K562 (cell line): ENCODE results near the gene IL10RB. TPM values are rescaled to one million over a fixed set of nuclear protein-coding genes. Genes with fewer than 3 reads are reported as not detected.

ENCODE experiments used
- ATAC-seq: fragments of 200-7000 bp; cut with Tn5 transposase; 3 replicates; pipeline ENCODE4 v1.9.1; 2020; ENCODE audit warnings: moderate library complexity
- BruUV-seq: library from RNA; stranded (reverse); fragments of 400-500 nt; replicated peaks from 2 replicates; lab custom pipeline; 2021; lab: Mats Ljungman, UMichigan
- CTCF ChIA-PET: fragments of 300-600 bp; formaldehyde crosslinking; extraction: SDS; loops from one replicate; lab custom pipeline; 2021; ENCODE audit warnings: low intra/inter-chr PET ratio; lab: Yijun Ruan, JAX
- POLR2A ChIA-PET: fragments of 300-600, 350-650 bp; sonication (Branson Sonifier 250); formaldehyde crosslinking; extraction: SDS; loops from one replicate; lab custom pipeline; 2021; ENCODE audit warnings: antibody characterized with exemption, inconsistent platforms; lab: Yijun Ruan, JAX
- DNase-seq, 4 experiments: peaks; one replicate each; pipeline versions ENCODE4 v3.0.0 to v3.0.0-alpha.2; 2011 to 2018; ENCODE audit warnings: low spot score in 3 of 4, mixed read lengths in 3 of 4; ENCODE audit errors: extremely low read depth in 1 of 4
- FAIRE-seq: peaks from 2 replicates; lab custom pipeline; 2011; peaks lifted over from hg19 to GRCh38; lab: Jason Lieb, UNC
- H2AFZ ChIP-seq: 2 replicates; pipeline ENCODE4 v1.6.0; 2011; ENCODE audit warnings: low read depth, low read length, control low read depth, inconsistent platforms
- H3K27ac ChIP-seq: fragments of 200-600 bp; 3 replicates; pipeline ENCODE4 v1.8.0; 2011; ENCODE audit warnings: low read depth, mild to moderate bottlenecking, control low read depth, inconsistent platforms, low read length, moderate library complexity, mixed read lengths; ENCODE audit errors: extremely low read depth
- H3K27me3 ChIP-seq, 2 experiments: fragments of 300-600 bp in 1 of 2; 2 replicates in 1 of 2; 3 replicates in 1 of 2; pipeline versions ENCODE4 v1.6.0 to v1.8.0; 2011; ENCODE audit warnings: inconsistent platforms in 2 of 2, low read length in 2 of 2, mild to moderate bottlenecking in 1 of 2, mixed read lengths in 1 of 2, moderate library complexity in 1 of 2; ENCODE audit not compliant: control insufficient read depth in 2 of 2, insufficient read depth in 2 of 2
- H3K36me3 ChIP-seq: fragments of 300-600 bp; 3 replicates; pipeline ENCODE4 v1.8.0; 2011; ENCODE audit warnings: mild to moderate bottlenecking, low read length, inconsistent platforms; ENCODE audit not compliant: control insufficient read depth, insufficient read depth
- H3K4me1 ChIP-seq, 2 experiments: fragments of 200-600 bp in 1 of 2; replicated peaks in 1 of 2; 2 replicates in 1 of 2; 3 replicates in 1 of 2; pipeline versions ENCODE4 v1.5.1 to v1.8.0; 2011; ENCODE audit warnings: inconsistent platforms in 2 of 2, low read length in 2 of 2, mild to moderate bottlenecking in 1 of 2, mixed read lengths in 1 of 2, moderate library complexity in 1 of 2; ENCODE audit not compliant: control insufficient read depth in 2 of 2, insufficient read depth in 2 of 2
- H3K4me2 ChIP-seq: 2 replicates; pipeline ENCODE4 v1.6.1; 2011; ENCODE audit warnings: low read length, control low read depth, inconsistent platforms, mixed read lengths; ENCODE audit not compliant: insufficient read depth
- H3K4me3 ChIP-seq: fragments of 200-600 bp; sonication (generic), shearing (Covaris generic); 2 replicates; pipeline ENCODE4 v1.5.1; 2016; ENCODE audit warnings: control low read depth, inconsistent platforms
- H3K79me2 ChIP-seq: fragments of 200-600 bp; 3 replicates; pipeline ENCODE4 v1.8.0; 2011; ENCODE audit warnings: low read length, inconsistent platforms; ENCODE audit not compliant: control insufficient read depth, insufficient read depth
- H3K9ac ChIP-seq, 2 experiments: 2 replicates each; pipeline versions ENCODE4 v1.6.0 to v1.6.1; 2011; ENCODE audit warnings: low read depth in 2 of 2, low read length in 2 of 2, control low read depth in 1 of 2, inconsistent platforms in 1 of 2, mild to moderate bottlenecking in 1 of 2, mixed read lengths in 1 of 2; ENCODE audit not compliant: insufficient read depth in 1 of 2
- H3K9me1 ChIP-seq: one replicate; pipeline ENCODE4 v1.6.0; 2011; ENCODE audit warnings: inconsistent platforms, mild to moderate bottlenecking, low read length, moderate library complexity; ENCODE audit not compliant: control insufficient read depth, insufficient read depth
- H3K9me3 ChIP-seq: replicated peaks from 2 replicates; pipeline ENCODE4 v1.5.1; 2011; ENCODE audit warnings: low read depth, low read length, inconsistent platforms; ENCODE audit not compliant: control insufficient read depth, insufficient read depth
- H4K20me1 ChIP-seq: replicated peaks from 2 replicates; pipeline ENCODE4 v1.6.1; 2011; ENCODE audit warnings: low read length, inconsistent platforms, mixed read lengths; ENCODE audit not compliant: control insufficient read depth, insufficient read depth
- ARHGAP35 ChIP-seq: fragments of 450-650 bp; IDR thresholded peaks from 2 replicates; pipeline ENCODE4 v1.6.1; 2018; ENCODE audit not compliant: partially characterized antibody
- BRCA1 ChIP-seq, 2 experiments: fragments of 450-650 bp in 1 of 2; sonication (generic) in 1 of 2; formaldehyde crosslinking in 1 of 2; IDR thresholded peaks; 2 replicates each; pipeline versions ENCODE4 v1.5.0 to v1.6.1; 2017 to 2020; ENCODE audit warnings: mild to moderate bottlenecking in 1 of 2, missing genetic modification reagents in 1 of 2
- BRD4 ChIP-seq: fragments of 200-600 bp; sonication (generic); IDR thresholded peaks from 2 replicates; pipeline ENCODE4 v1.6.1; 2017; ENCODE audit warnings: inconsistent platforms
- FOXJ3 ChIP-seq: sonication (generic); formaldehyde crosslinking; IDR thresholded peaks from 2 replicates; pipeline ENCODE4 v1.4.0; 2020; ENCODE audit warnings: mild to moderate bottlenecking, missing genetic modification reagents
- GATAD2B ChIP-seq: fragments of 450-650 bp; IDR thresholded peaks from 2 replicates; pipeline ENCODE4 v1.6.1; 2017; ENCODE audit warnings: mild to moderate bottlenecking, borderline replicate concordance
- KLF16 ChIP-seq: IDR thresholded peaks from 2 replicates; pipeline ENCODE4 v1.6.1; 2016; ENCODE audit warnings: antibody characterized with exemption
- SLC30A9 ChIP-seq: fragments of 250-450 bp; sonication (Bioruptor Pico); IDR thresholded peaks from 2 replicates; pipeline ENCODE4 v1.8.0; 2022; ENCODE audit warnings: mild to moderate bottlenecking, moderate library complexity
- TGIF2 ChIP-seq: sonication (generic); formaldehyde crosslinking; IDR thresholded peaks from 2 replicates; pipeline ENCODE4 v1.8.1; 2022; ENCODE audit warnings: mild to moderate bottlenecking, missing genetic modification reagents, moderate library complexity
- ZNF146 ChIP-seq: IDR thresholded peaks from one replicate; pipeline ENCODE4 v1.6.1; 2018; ENCODE audit warnings: missing compliant biosample characterization; ENCODE audit not compliant: unreplicated experiment
- ZNF282 ChIP-seq: sonication (generic); formaldehyde crosslinking; IDR thresholded peaks from 2 replicates; pipeline ENCODE4 v1.8.1; 2023; ENCODE audit warnings: missing genetic modification reagents
- ZNF507 ChIP-seq: conservative IDR thresholded peaks from 2 replicates; pipeline ENCODE4 v1.6.1; 2017; ENCODE audit warnings: missing genetic modification characterization, missing compliant biosample characterization
- ZNF644 ChIP-seq: fragments of 200-800 bp; sonication (Bioruptor generic); IDR thresholded peaks from 2 replicates; pipeline ENCODE4 v1.6.1; 2016; ENCODE audit warnings: low read depth, missing genetic modification characterization, missing compliant biosample characterization
- ZNF766 ChIP-seq: fragments of 200-800 bp; sonication (Bioruptor generic); conservative IDR thresholded peaks from 2 replicates; pipeline ENCODE4 v1.6.1; 2016; ENCODE audit warnings: missing genetic modification characterization, missing compliant biosample characterization
- ZNF785 ChIP-seq: fragments of 250-450 bp; sonication (Bioruptor Pico); IDR thresholded peaks from 2 replicates; pipeline ENCODE4 v1.4.0; 2020; ENCODE audit warnings: mild to moderate bottlenecking
- WGBS: fragments of 100-300 bp; shearing (Covaris generic); methylation state at CpG from one replicate; pipeline ENCODE4 v1.1.6; 2016; ENCODE audit warnings: low coverage, mixed read lengths; ENCODE audit not compliant: insufficient coverage; ENCODE audit errors: missing lambda C conversion rate; 5-methylcytosine and 5-hydroxymethylcytosine counted together
- in situ Hi-C: fragments of 300-500 bp; cut with MboI; formaldehyde crosslinking; loops from 4 replicates; pipeline ENCODE4 v1.15.0; 2018; ENCODE audit warnings: inconsistent platforms, mixed read lengths
- intact Hi-C: fragments of 100-400 bp; cut with micrococcal nuclease; formaldehyde crosslinking; loops from 2 replicates; pipeline ENCODE4 v1.14.2; 2022
- polyA plus RNA-seq, 8 experiments: library from polyadenylated mRNA; depleted of rRNA in 4 of 8; stranded (reverse) in 5 of 8; unstranded in 3 of 8; fragments of >200 nt; fragmentation: Nextera tagmentation in 2 of 8; fragmentation: Illumina TruSeq in 1 of 8; extraction: Ambion mirVana in 2 of 8; extraction: Trizol in 1 of 8; gene quantifications; 2 replicates each; pipeline versions ENCODE4 v1.2.1 to v1.2.3, GENCODE V29; 2011 to 2014; ENCODE audit warnings: inconsistent platforms in 1 of 8, missing spikeins in 1 of 8
- total RNA-seq, 7 experiments: library from RNA; depleted of rRNA in 6 of 7; stranded (reverse); fragments of >200 nt in 6 of 7; fragmentation: Illumina TruSeq in 2 of 7; extraction: Trizol in 2 of 7; gene quantifications; 2 replicates each; pipeline versions ENCODE4 v1.2.1 to v1.2.3, GENCODE V29; 2011 to 2021; ENCODE audit warnings: low replicate concordance in 1 of 7
- TF ChIP-seq, protein P1 (sequence below): fragments of 450-650 bp; IDR thresholded peaks from 2 replicates; pipeline ENCODE4 v1.6.1; 2014; ENCODE audit warnings: low read depth, mild to moderate bottlenecking, moderate library complexity, borderline replicate concordance
- TF ChIP-seq, protein P2 (sequence below): sonication (generic); formaldehyde crosslinking; IDR thresholded peaks from 2 replicates; pipeline ENCODE4 v1.8.1; 2023; ENCODE audit warnings: missing genetic modification reagents, mild to moderate bottlenecking, borderline replicate concordance

The IL10RB gene
- total and polyA plus RNA-seq, 9 of the 15 experiments (the other 6 are each of a cell fraction or from before 2014, with no cell fraction given) = 10.9 to 33.8 (median 23.0) TPM

DNA sequence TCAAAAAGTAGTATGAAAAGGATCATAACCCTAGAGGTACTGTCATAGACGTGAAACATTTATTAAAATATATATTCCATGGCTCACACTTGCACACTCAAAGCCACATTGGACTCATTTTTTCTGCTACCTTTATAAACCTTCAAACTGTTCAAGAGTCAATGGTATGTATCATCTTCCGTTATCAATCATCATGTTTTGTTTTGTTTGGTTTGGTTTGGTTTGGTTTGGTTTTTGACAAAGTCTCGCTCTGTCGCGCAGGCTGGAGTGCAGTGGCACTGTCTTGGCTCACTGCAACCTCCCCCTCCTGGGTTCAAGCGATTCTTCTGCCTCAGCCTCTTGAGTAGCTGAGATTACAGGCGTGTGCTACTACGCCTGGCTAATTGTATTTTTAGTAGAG lies 34.6 kb upstream of the IL10RB start (continued):
- TF ChIP-seq BRD4 (no peak), SLC30A9 (CRISPR knock-in tag) (no peak), TGIF2 (CRISPR knock-in tag) (no peak), ZNF507 (tag) (no peak), ZNF282 (CRISPR knock-in tag) (no peak), ZNF785 (no peak), GATAD2B (no peak), KLF16 (no peak)
- TF ChIP-seq, protein P1, sequence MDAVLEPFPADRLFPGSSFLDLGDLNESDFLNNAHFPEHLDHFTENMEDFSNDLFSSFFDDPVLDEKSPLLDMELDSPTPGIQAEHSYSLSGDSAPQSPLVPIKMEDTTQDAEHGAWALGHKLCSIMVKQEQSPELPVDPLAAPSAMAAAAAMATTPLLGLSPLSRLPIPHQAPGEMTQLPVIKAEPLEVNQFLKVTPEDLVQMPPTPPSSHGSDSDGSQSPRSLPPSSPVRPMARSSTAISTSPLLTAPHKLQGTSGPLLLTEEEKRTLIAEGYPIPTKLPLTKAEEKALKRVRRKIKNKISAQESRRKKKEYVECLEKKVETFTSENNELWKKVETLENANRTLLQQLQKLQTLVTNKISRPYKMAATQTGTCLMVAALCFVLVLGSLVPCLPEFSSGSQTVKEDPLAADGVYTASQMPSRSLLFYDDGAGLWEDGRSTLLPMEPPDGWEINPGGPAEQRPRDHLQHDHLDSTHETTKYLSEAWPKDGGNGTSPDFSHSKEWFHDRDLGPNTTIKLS = no peak

DNA sequence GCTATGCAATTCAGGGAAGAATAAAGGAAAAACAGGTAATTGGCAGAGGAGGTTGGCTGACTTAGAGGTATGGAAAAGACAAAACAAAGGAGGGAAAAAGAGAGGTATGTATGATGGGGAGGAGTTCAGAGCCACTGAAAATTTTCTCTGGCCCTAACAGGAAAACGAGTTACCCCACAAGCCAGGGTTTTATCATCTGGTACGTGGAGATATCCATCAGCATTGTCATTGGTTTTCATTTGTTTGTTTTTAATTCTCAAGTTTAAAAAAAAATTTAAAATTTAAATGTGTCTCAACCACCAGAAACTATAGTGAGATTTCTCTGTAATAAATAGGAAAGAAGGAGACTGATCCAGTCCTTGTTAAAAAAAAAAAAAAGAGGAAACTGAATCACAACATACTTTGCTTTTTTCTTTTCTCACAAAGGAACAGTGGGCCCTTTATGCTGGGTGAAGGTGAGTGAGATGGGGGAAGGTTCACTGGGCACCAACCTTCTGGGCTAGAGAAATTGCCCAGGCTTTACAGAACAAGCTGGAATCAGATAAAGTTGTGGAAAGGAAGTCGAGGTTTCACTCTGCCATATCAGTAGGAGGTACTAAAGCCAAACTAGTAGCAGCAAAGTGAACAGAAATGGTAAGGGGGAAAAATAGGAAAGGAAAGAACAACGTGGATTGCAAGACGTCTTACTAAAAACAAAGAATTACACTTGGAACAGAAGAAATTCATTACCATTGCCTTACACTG lies 33.7 kb upstream of the IL10RB start:
- Histone ChIP-seq H3K27me3 (no peaks in the 10 kb centered on the region), H3K9me3 (no peaks in the 10 kb centered on the region), H3K4me1 (peaks cover 29% of the 10 kb centered on the region in 2 experiments), H3K4me3 (no peak overlapping the region), H3K4me2 (no peak overlapping the region), H3K36me3 (peaks cover 5% of the 10 kb centered on the region; the same call in 1 of the 3 replicates), H3K9me1 (no peaks in the 10 kb centered on the region), H3K27ac (peak overlapping the region; percentile 6; the same call in 1 of the 3 replicates), H3K9ac (no peak overlapping the region), H4K20me1 (no peaks in the 10 kb centered on the region), H3K79me2 (peaks cover 33% of the 10 kb centered on the region), H2AFZ (peak overlapping the region; percentile 4; the same call in 1 of the 2 replicates)
- ATAC-seq = no peak
- peak in 2 of 4 experiments; percentile 33 to 46 for DNase-seq
- in situ Hi-C loops (no loop called here), intact Hi-C loops (no loop called here)
- ChIA-PET POLR2A (interaction anchor here (0.7 to 1.8 kb wide), 4 partner anchors 29 to 319 kb away, joined by 3 to 7 read pairs (median 4); no protein-coding TSS in a partner anchor), CTCF (no interaction called here)
- 2% methylated on average over 5 of the region's 5 CpGs for WGBS
- BruUV-seq = no TSS peak
- FAIRE-seq = peak; percentile 79
- TF ChIP-seq BRCA1 (IDR thresholded peaks at IDR 0.05) (no peak), BRCA1 (CRISPR knock-in tag; IDR thresholded peaks at IDR 0.05) (no peak), ARHGAP35 (no peak), FOXJ3 (CRISPR knock-in tag) (no peak), ZNF146 (CRISPR knock-in tag) (no peak), ZNF644 (no peak), ZNF766 (CRISPR knock-in tag) (0 out of 2 replicates have a peak, but pooled peaks have one; percentile 36)
- TF ChIP-seq, protein P2, sequence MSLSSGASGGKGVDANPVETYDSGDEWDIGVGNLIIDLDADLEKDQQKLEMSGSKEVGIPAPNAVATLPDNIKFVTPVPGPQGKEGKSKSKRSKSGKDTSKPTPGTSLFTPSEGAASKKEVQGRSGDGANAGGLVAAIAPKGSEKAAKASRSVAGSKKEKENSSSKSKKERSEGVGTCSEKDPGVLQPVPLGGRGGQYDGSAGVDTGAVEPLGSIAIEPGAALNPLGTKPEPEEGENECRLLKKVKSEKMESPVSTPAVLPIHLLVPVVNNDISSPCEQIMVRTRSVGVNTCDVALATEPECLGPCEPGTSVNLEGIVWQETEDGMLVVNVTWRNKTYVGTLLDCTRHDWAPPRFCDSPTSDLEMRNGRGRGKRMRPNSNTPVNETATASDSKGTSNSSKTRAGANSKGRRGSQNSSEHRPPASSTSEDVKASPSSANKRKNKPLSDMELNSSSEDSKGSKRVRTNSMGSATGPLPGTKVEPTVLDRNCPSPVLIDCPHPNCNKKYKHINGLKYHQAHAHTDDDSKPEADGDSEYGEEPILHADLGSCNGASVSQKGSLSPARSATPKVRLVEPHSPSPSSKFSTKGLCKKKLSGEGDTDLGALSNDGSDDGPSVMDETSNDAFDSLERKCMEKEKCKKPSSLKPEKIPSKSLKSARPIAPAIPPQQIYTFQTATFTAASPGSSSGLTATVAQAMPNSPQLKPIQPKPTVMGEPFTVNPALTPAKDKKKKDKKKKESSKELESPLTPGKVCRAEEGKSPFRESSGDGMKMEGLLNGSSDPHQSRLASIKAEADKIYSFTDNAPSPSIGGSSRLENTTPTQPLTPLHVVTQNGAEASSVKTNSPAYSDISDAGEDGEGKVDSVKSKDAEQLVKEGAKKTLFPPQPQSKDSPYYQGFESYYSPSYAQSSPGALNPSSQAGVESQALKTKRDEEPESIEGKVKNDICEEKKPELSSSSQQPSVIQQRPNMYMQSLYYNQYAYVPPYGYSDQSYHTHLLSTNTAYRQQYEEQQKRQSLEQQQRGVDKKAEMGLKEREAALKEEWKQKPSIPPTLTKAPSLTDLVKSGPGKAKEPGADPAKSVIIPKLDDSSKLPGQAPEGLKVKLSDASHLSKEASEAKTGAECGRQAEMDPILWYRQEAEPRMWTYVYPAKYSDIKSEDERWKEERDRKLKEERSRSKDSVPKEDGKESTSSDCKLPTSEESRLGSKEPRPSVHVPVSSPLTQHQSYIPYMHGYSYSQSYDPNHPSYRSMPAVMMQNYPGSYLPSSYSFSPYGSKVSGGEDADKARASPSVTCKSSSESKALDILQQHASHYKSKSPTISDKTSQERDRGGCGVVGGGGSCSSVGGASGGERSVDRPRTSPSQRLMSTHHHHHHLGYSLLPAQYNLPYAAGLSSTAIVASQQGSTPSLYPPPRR (CRISPR knock-in tag) = no peak
